Umbilical cord (tissue), 2 donors: ENCODE results near the gene COQ6. TPM values are rescaled to one million over a fixed set of nuclear protein-coding genes. Genes with fewer than 3 reads are reported as not detected.
"Not testable (repeated sequence)": the region's sequence is repeated elsewhere in the genome, so short reads cannot be mapped to it uniquely, and the experiment has no call there.

Experiments used
- DNase-seq: peaks from one replicate; pipeline ENCODE4 v3.0.0-alpha.2; 2015; ENCODE audit warnings: low spot score
- total RNA-seq: library from RNA; depleted of rRNA; stranded (reverse); fragments of >200 nt; gene quantifications from one replicate; pipeline ENCODE4 v1.2.3, GENCODE V29; 2014; ENCODE audit warnings: low replicate concordance; ENCODE audit not compliant: insufficient read depth

The COQ6 gene
- total RNA-seq, 1 donor from 2014 or later = 17.1 TPM

- DNase-seq = no peak
These were observed 27.8 kb downstream of the COQ6 start for GRCh38 chr14:73977896-73978295.

- no peak for DNase-seq
These were observed 38.0 kb downstream of the COQ6 start for GRCh38 chr14:73988065-73988464.

DNA sequence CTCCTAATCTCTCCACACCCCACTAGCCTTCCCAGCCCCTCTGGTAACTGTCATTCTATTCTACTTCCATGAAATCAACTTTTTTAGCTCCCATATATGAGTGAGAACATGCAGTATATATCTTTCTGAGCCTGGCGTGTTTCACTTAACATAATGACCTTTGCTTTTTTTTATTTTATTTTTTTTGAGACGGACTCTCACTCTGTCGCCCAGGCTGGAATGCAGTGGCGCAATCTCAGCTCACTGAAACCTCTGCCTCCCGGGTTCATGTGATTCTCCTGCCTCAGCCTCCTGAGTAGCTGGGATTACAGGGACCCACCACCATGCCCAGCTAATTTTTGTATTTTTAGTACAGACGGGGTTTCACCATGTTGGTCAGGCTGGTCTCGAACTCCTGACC, 38.6 kb downstream of the COQ6 start:
- DNase-seq = not testable (repeated sequence)

DNA sequence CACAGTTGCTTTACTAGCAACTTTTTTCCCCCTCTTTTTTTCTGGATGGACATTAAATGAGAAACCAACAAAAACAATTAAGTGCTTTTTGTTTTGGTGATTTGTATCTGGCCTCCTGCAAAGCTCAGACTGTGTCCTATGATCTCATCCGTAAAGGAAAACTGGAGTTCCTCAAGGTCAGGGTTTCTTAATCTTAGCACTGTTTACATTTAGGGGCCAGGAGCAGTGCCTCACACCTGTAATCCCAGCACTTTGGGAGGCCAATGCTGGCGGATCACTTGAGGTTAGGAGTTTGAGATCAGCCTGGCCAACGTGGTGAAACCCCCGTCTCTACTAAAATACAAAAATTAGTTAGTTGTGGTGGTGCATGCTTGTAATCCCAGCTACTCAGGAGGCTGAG, 41.0 kb downstream of the COQ6 start:
- DNase-seq = no peak

DNA sequence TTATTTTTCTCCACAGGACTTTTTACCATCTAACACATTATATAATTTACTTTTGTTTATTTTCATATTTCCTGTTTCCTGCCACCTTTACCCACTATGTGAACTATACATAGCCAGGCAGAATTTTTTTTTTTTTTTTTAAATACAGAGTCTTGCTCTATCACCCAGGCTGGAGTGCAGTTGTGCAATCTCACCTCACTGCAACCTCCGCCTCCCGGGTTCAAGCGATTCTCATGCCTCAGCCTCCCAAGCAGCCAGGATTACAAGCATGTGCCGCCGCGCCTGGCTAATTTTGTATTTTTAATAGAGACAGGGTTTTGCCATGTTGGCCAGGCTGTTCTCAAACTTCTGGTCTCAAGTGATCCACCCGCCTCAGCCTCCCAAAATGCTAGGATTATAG, 44.8 kb downstream of the COQ6 start:
- DNase-seq = not testable (repeated sequence)

GRCh38 chr14:73995977-73996378, 45.9 kb downstream of the COQ6 start:
- DNase-seq = no peak

DNA sequence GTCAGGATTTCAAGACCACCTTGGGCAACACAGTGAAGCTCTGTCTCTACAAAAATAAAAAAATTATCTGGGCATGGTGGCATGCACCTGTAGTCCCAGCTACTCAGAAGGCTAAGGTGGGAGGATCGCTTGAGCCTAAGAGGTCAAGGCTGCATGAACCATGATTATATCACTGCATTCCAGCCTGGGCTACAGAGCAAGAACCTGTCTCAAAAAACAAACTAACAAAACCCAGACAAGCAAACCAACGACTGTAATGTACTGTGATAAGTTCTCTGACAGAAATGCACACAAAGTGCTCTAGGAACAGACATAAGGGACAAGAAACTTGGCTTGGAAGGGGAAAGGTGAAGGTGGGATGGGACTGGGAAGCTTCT, 46.6 kb downstream of the COQ6 start:
- DNase-seq = no peak

DNA sequence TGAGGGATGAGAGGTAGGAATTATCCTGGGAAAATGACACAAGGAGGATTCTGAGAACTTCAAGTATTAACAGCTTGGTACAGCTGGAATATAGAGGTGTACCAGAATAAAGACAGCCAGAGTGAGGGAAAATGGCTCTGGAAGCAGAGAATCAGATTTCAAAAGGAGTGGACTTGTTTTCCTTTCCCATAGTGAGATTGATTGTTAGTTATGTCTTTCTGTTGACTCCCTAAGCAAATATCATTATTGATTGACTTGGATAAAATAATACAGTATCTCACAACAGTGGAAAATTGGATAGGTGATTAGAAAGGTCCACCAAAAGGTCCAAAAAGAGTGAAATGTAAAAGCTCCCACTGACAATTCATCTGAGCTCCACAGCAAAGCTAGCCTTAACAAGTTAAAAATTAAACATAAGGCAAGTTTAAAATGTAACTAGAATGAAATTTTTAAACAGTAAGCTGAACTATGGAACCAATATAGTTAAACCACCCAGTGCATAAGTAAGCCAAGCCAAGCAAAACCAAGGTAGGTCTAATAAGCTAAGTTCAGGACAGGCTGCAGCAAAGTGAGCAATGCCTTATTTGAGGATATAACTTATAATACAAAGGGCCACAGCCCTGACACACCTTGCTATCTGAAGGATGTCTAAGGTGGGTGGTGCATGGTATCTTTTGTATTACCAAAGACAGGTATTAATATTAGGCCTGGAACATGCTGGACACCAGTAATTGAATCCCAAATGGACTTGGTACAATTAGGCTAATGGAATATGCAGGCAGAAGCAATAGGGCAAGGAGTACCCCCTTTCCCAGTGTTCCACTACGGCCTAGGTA, 47.2 kb downstream of the COQ6 start:
- DNase-seq = no peak

- DNase-seq = no peak
These were observed 47.9 kb downstream of the COQ6 start for GRCh38 chr14:73997944-73998447.

DNA sequence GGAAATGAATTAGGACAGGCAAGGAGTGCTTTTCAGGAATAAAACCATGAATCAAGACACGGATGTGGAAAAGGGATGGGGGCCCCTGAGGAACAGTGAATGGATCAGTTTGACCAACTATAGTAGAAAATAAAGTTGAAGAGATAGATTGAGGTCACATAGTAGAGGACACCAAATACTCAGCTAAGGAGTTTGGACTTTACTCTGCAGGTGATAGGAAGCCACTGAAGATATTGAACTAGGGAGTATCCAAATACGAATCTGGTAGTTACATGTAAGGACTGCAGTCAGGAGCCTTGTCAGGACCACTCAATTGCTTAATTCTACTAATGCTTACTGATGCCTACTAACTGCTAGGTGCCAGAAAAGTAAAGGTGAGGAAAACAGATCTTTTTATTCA, 48.6 kb downstream of the COQ6 start:
- no peak for DNase-seq

GRCh38 chr14:74005664-74006063, 55.6 kb downstream of the COQ6 start:
- not testable (repeated sequence) for DNase-seq

DNA sequence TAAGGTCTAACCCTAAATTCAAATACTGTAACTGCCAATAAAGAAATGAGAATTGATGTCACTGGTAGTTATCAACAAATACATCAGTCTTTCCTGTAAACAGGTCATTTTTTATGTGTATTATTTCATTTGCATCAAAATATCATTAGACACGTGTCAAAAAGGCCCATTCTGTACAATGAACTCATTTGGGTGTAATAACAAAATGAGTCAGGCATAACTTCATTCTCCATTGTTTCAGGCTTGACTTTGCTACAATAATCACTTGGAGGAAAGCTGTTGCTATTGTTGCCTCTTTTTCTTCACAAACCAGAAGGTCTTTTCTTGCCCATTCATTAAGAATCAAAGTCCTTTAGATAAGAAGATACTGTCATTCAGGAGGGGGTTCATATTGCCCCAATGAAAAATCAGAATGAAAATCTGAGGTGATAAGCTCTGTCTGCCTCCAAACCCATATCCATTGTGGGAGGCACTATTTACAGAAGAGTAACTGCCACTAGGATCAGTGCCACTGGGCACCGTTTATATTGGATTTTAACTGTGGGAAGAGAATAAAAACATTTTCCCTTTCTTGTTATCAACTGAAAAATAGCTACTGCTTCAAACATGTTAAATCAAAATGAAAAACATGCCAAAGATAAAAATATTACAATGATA, 58.9 kb downstream of the COQ6 start:
- DNase-seq = no peak

Other genes starting within 250 kb of the COQ6 start
- gene PNMA1, start 235.9 kb upstream of the COQ6 start, total RNA-seq = 42.1 TPM
- gene PTGR2, start 98.5 kb upstream of the COQ6 start, total RNA-seq = 16.1 TPM
- 71.5 TPM for gene ZNF410, start 63.4 kb upstream of the COQ6 start, total RNA-seq
- gene FAM161B, start 208 bp upstream of the COQ6 start, total RNA-seq = 8.4 TPM
- 9.6 TPM for gene ENTPD5, start 69.0 kb downstream of the COQ6 start, total RNA-seq
- gene BBOF1, start 69.0 kb downstream of the COQ6 start, total RNA-seq = 10.1 TPM
- gene ALDH6A1, start 134.2 kb downstream of the COQ6 start, total RNA-seq = 36.4 TPM
- 17.1 TPM for gene LIN52, start 134.7 kb downstream of the COQ6 start, total RNA-seq